Activated CD4-positive, alpha-beta T cell treated with anti-CD3 and anti-CD28 coated beads for 48 hours (primary cell): ENCODE measurements around the gene NBPF20.
A peak's percentile ranks its signal among the peaks of the same experiment; 100 is the strongest.
"Not testable (repeated sequence)": the region's sequence is repeated elsewhere in the genome, so short reads cannot be mapped to it uniquely, and the experiment has no call there.

Source experiments
- DNase-seq: peaks from one replicate; pipeline ENCODE4 v3.0.0-alpha.2; 2020

Gene NBPF20

GRCh38 chr1:145425436-145426029, at the start of gene NBPF20:
NBPF20 (minus strand) TSS chr1:145425603; CDS start chr1:145405272, 20,331 bp downstream.
- peak; percentile 81 for DNase-seq

GRCh38 chr1:145474837-145475368, 49.5 kb upstream of the NBPF20 start:
- DNase-seq, result not testable (repeated sequence)

- DNase-seq, result not testable (repeated sequence)
These were observed 47.3 kb upstream of the NBPF20 start for GRCh38 chr1:145472731-145473130.

- DNase-seq, result not testable (repeated sequence)
These were observed 46.0 kb upstream of the NBPF20 start for GRCh38 chr1:145471365-145471764.

GRCh38 chr1:145465405-145466144, 40.2 kb upstream of the NBPF20 start:
- peak; percentile 92 for DNase-seq

GRCh38 chr1:145464708-145465336, 39.4 kb upstream of the NBPF20 start:
- not testable (repeated sequence) for DNase-seq

GRCh38 chr1:145464017-145464416, 38.6 kb upstream of the NBPF20 start:
- not testable (repeated sequence) for DNase-seq

- DNase-seq, result not testable (repeated sequence)
These were observed 35.3 kb upstream of the NBPF20 start for GRCh38 chr1:145460684-145461083.

- DNase-seq, result not testable (repeated sequence)
These were observed 34.6 kb upstream of the NBPF20 start for GRCh38 chr1:145460048-145460447.

GRCh38 chr1:145459591-145459990, 34.2 kb upstream of the NBPF20 start:
- DNase-seq, result not testable (repeated sequence)

GRCh38 chr1:145459063-145459462, 33.7 kb upstream of the NBPF20 start:
- DNase-seq, result not testable (repeated sequence)

GRCh38 chr1:145454824-145455177, 29.4 kb upstream of the NBPF20 start:
- not testable (repeated sequence) for DNase-seq

GRCh38 chr1:145453873-145454823, 28.7 kb upstream of the NBPF20 start:
- not testable (repeated sequence) for DNase-seq

GRCh38 chr1:145452506-145452905, 27.1 kb upstream of the NBPF20 start:
- DNase-seq, result not testable (repeated sequence)

- DNase-seq, result peak; percentile 52
These were observed 26.5 kb upstream of the NBPF20 start for GRCh38 chr1:145451914-145452313.

- not testable (repeated sequence) for DNase-seq
These were observed 19.8 kb upstream of the NBPF20 start for GRCh38 chr1:145445219-145445618.

- not testable (repeated sequence) for DNase-seq
These were observed 16.9 kb upstream of the NBPF20 start for GRCh38 chr1:145442340-145442739.

GRCh38 chr1:145431363-145432256, 6.2 kb upstream of the NBPF20 start:
- DNase-seq, result peak; percentile 10

- not testable (repeated sequence) for DNase-seq
These were observed 5.4 kb upstream of the NBPF20 start for GRCh38 chr1:145430830-145431229.

- DNase-seq, result not testable (repeated sequence)
These were observed 3.9 kb upstream of the NBPF20 start for GRCh38 chr1:145429329-145429728.
